CD4-positive, CD25-positive, alpha-beta regulatory T cell (primary cell): ENCODE data around the gene TOM1L2. TPM values are rescaled to one million over a fixed set of nuclear protein-coding genes. Genes with fewer than 3 reads are reported as not detected.
A peak's percentile ranks its signal among the peaks of the same experiment; 100 is the strongest.

ENCODE experiments used
- ATAC-seq, 2 donors: fragments of 150-1000 bp; cut with Tn5 transposase; one replicate each; pipeline ENCODE4 v1.10.0; 2021; ENCODE audit warnings: low read depth in 2 of 2, moderate number of reproducible peaks in 2 of 2, moderate library complexity in 1 of 2
- DNase-seq, 3 donors: peaks; one replicate each; pipeline versions ENCODE4 v3.0.0 to v3.0.0-alpha.2; 2012 to 2022; ENCODE audit warnings: mixed read lengths in 1 of 3
- H3K27ac ChIP-seq: one replicate; pipeline ENCODE4 v1.7.0; 2013; ENCODE audit warnings: mild to moderate bottlenecking, low read length; ENCODE audit not compliant: insufficient read depth, poor library complexity, severe bottlenecking
- H3K27me3 ChIP-seq: one replicate; pipeline ENCODE4 v1.7.0; 2013; ENCODE audit warnings: low read length; ENCODE audit not compliant: control insufficient read depth, insufficient read depth
- H3K36me3 ChIP-seq: one replicate; pipeline ENCODE4 v1.7.0; 2013; ENCODE audit warnings: mild to moderate bottlenecking, low read length, moderate library complexity; ENCODE audit not compliant: control insufficient read depth, insufficient read depth
- H3K4me1 ChIP-seq: 2 replicates; pipeline ENCODE4 v1.7.0; 2013; ENCODE audit warnings: mild to moderate bottlenecking, low read length; ENCODE audit not compliant: insufficient read depth, control insufficient read depth, poor library complexity, severe bottlenecking
- H3K4me3 ChIP-seq: one replicate; pipeline ENCODE4 v1.7.0; 2013; ENCODE audit warnings: low read depth, mild to moderate bottlenecking, low read length, moderate library complexity
- H3K9me3 ChIP-seq, 2 experiments: 1 replicate in 1 of 2; 2 replicates in 1 of 2; pipeline ENCODE4 v1.7.0; 2013; ENCODE audit warnings: low read length in 2 of 2, mild to moderate bottlenecking in 1 of 2, moderate library complexity in 1 of 2; ENCODE audit not compliant: control insufficient read depth in 2 of 2
- H3K27ac Mint-ChIP-seq, 3 donors: one replicate each; pipeline ENCODE4 v1.8.0; 2020 to 2022; ENCODE audit warnings: mild to moderate bottlenecking in 3 of 3, mixed read lengths in 3 of 3, moderate library complexity in 2 of 3
- H3K27me3 Mint-ChIP-seq: one replicate; pipeline ENCODE4 v1.8.0; 2022; ENCODE audit warnings: mild to moderate bottlenecking, mixed read lengths
- H3K36me3 Mint-ChIP-seq: one replicate; pipeline ENCODE4 v1.8.0; 2020; ENCODE audit warnings: mixed read lengths
- H3K4me1 Mint-ChIP-seq, 4 donors: one replicate each; pipeline ENCODE4 v1.8.0; 2020 to 2022; ENCODE audit warnings: mixed read lengths in 4 of 4, mild to moderate bottlenecking in 1 of 4
- H3K4me3 Mint-ChIP-seq, 4 donors: one replicate each; pipeline ENCODE4 v1.8.0; 2020 to 2022; ENCODE audit warnings: mild to moderate bottlenecking in 4 of 4, mixed read lengths in 4 of 4, moderate library complexity in 3 of 4
- H3K9me3 Mint-ChIP-seq, 7 donors: one replicate each; pipeline ENCODE4 v1.8.0; 2020 to 2022; ENCODE audit warnings: mixed read lengths in 7 of 7, mild to moderate bottlenecking in 3 of 7, moderate library complexity in 2 of 7
- polyA plus RNA-seq, 4 donors: library from polyadenylated mRNA; unstranded; fragments of 300-500 nt; fragmentation: Illumina TruSeq; gene quantifications; one replicate each; pipeline ENCODE4 v1.2.3, GENCODE V29; 2021
- total RNA-seq: library from RNA; stranded (reverse); gene quantifications from one replicate; pipeline ENCODE4 v1.2.3, GENCODE V29; 2022

Gene TOM1L2
- total and polyA plus RNA-seq, 5 donors from 2014 or later, result 4.0 to 50.8 (median 6.7) TPM

GRCh38 chr17:17888821-17889220 is 83.4 kb downstream of the TOM1L2 start:
- H3K36me3 Mint-ChIP-seq, result peaks cover 39% of the 10 kb centered on the region
- no peak overlapping the region for H3K27ac Mint-ChIP-seq
- H3K4me1 Mint-ChIP-seq, result peaks cover 0 to 5% (median 2%) of the 10 kb centered on the region in 4 donors
- peaks cover 0 to 2% (median 0%) of the 10 kb centered on the region in 7 donors for H3K9me3 Mint-ChIP-seq
- Histone ChIP-seq H3K4me1 (no peaks in the 10 kb centered on the region), H3K27ac (no peak overlapping the region), H3K9me3 (no peaks in the 10 kb centered on the region), H3K27me3 (no peaks in the 10 kb centered on the region), H3K36me3 (peaks cover 36% of the 10 kb centered on the region), H3K4me3 (no peak overlapping the region)
- ATAC-seq (no peak), DNase-seq (no peak)
- no peaks in the 10 kb centered on the region for H3K27me3 Mint-ChIP-seq
- H3K4me3 Mint-ChIP-seq, result no peak overlapping the region

GRCh38 chr17:17888371-17888770 is 83.8 kb downstream of the TOM1L2 start:
- DNase-seq (no peak), ATAC-seq (no peak)
- peaks cover 40% of the 10 kb centered on the region for H3K36me3 ChIP-seq
- peaks cover 0 to 2% (median 0%) of the 10 kb centered on the region in 7 donors for H3K9me3 Mint-ChIP-seq
- no peak overlapping the region for H3K4me3 ChIP-seq
- peaks cover 0 to 5% (median 2%) of the 10 kb centered on the region in 4 donors for H3K4me1 Mint-ChIP-seq
- no peaks in the 10 kb centered on the region for H3K4me1 ChIP-seq
- H3K27me3 ChIP-seq, result no peaks in the 10 kb centered on the region
- H3K36me3 Mint-ChIP-seq, result peaks cover 38% of the 10 kb centered on the region
- H3K9me3 ChIP-seq, result no peaks in the 10 kb centered on the region
- no peak overlapping the region for H3K4me3 Mint-ChIP-seq
- no peaks in the 10 kb centered on the region for H3K27me3 Mint-ChIP-seq
- H3K27ac ChIP-seq, result no peak overlapping the region
- no peak overlapping the region for H3K27ac Mint-ChIP-seq

GRCh38 chr17:17887752-17888304 is 84.4 kb downstream of the TOM1L2 start:
- no peak overlapping the region for H3K4me3 ChIP-seq
- Mint-ChIP-seq H3K27ac (peak overlapping the region in 2 of 3 donors; percentile 9 to 31), H3K27me3 (no peaks in the 10 kb centered on the region), H3K36me3 (peaks cover 32% of the 10 kb centered on the region), H3K4me1 (peaks cover 0 to 5% (median 2%) of the 10 kb centered on the region in 4 donors), H3K9me3 (peaks cover 0 to 2% (median 0%) of the 10 kb centered on the region in 7 donors), H3K4me3 (no peak overlapping the region)
- H3K4me1 ChIP-seq, result no peaks in the 10 kb centered on the region
- no peak for DNase-seq
- no peaks in the 10 kb centered on the region for H3K9me3 ChIP-seq
- H3K27ac ChIP-seq, result no peak overlapping the region
- H3K27me3 ChIP-seq, result no peaks in the 10 kb centered on the region
- ATAC-seq, result no peak
- H3K36me3 ChIP-seq, result peaks cover 39% of the 10 kb centered on the region

GRCh38 chr17:17886726-17887125 is 85.5 kb downstream of the TOM1L2 start:
- peaks cover 24% of the 10 kb centered on the region for H3K36me3 Mint-ChIP-seq
- no peak for DNase-seq

GRCh38 chr17:17886226-17886625 is 86.0 kb downstream of the TOM1L2 start:
- no peaks in the 10 kb centered on the region for H3K9me3 ChIP-seq
- no peaks in the 10 kb centered on the region for H3K4me1 ChIP-seq
- no peak overlapping the region for H3K27ac Mint-ChIP-seq
- H3K9me3 Mint-ChIP-seq, result peaks cover 0 to 2% (median 0%) of the 10 kb centered on the region in 7 donors
- H3K4me3 Mint-ChIP-seq, result no peak overlapping the region
- DNase-seq, result no peak
- no peak overlapping the region for H3K27ac ChIP-seq
- H3K36me3 Mint-ChIP-seq, result peaks cover 19% of the 10 kb centered on the region
- no peak for ATAC-seq
- peaks cover 0 to 4% (median 1%) of the 10 kb centered on the region in 4 donors for H3K4me1 Mint-ChIP-seq
- H3K27me3 ChIP-seq, result no peaks in the 10 kb centered on the region
- H3K36me3 ChIP-seq, result peaks cover 46% of the 10 kb centered on the region
- no peak overlapping the region for H3K4me3 ChIP-seq
- no peaks in the 10 kb centered on the region for H3K27me3 Mint-ChIP-seq

More at GRCh38 chr17:17886726-17887125, 85.5 kb downstream of the TOM1L2 start:
- peaks cover 45% of the 10 kb centered on the region for H3K36me3 ChIP-seq
- H3K27me3 Mint-ChIP-seq, result no peaks in the 10 kb centered on the region
- H3K27me3 ChIP-seq, result no peaks in the 10 kb centered on the region
- no peaks in the 10 kb centered on the region for H3K9me3 ChIP-seq
- H3K4me1 Mint-ChIP-seq, result peaks cover 0 to 4% (median 1%) of the 10 kb centered on the region in 4 donors
- no peak overlapping the region for H3K4me3 ChIP-seq
- no peak overlapping the region for H3K27ac ChIP-seq
- no peaks in the 10 kb centered on the region for H3K4me1 ChIP-seq
- no peak overlapping the region for H3K27ac Mint-ChIP-seq
- peaks cover 0 to 2% (median 0%) of the 10 kb centered on the region in 7 donors for H3K9me3 Mint-ChIP-seq
- no peak for ATAC-seq
- H3K4me3 Mint-ChIP-seq, result no peak overlapping the region

GRCh38 chr17:17884391-17885357 is 87.5 kb downstream of the TOM1L2 start:
- Histone ChIP-seq H3K9me3 (no peaks in the 10 kb centered on the region), H3K4me1 (no peaks in the 10 kb centered on the region), H3K4me3 (no peak overlapping the region), H3K36me3 (peaks cover 52% of the 10 kb centered on the region), H3K27ac (no peak overlapping the region), H3K27me3 (no peaks in the 10 kb centered on the region)
- DNase-seq (no peak), ATAC-seq (no peak)
- H3K9me3 Mint-ChIP-seq, result peaks cover 0 to 2% (median 0%) of the 10 kb centered on the region in 7 donors
- H3K27ac Mint-ChIP-seq, result no peak overlapping the region
- no peaks in the 10 kb centered on the region for H3K27me3 Mint-ChIP-seq
- no peaks in the 10 kb centered on the region for H3K4me1 Mint-ChIP-seq
- peaks cover 25% of the 10 kb centered on the region for H3K36me3 Mint-ChIP-seq
- no peak overlapping the region for H3K4me3 Mint-ChIP-seq

GRCh38 chr17:17883801-17884200 is 88.4 kb downstream of the TOM1L2 start:
- Histone ChIP-seq H3K9me3 (no peaks in the 10 kb centered on the region), H3K4me1 (no peaks in the 10 kb centered on the region), H3K27me3 (no peaks in the 10 kb centered on the region), H3K4me3 (no peak overlapping the region), H3K27ac (no peak overlapping the region), H3K36me3 (peaks cover 56% of the 10 kb centered on the region)
- peaks cover 0 to 2% (median 0%) of the 10 kb centered on the region in 7 donors for H3K9me3 Mint-ChIP-seq
- H3K36me3 Mint-ChIP-seq, result peaks cover 29% of the 10 kb centered on the region
- no peaks in the 10 kb centered on the region for H3K4me1 Mint-ChIP-seq
- no peaks in the 10 kb centered on the region for H3K27me3 Mint-ChIP-seq
- no peak overlapping the region for H3K4me3 Mint-ChIP-seq
- no peak overlapping the region for H3K27ac Mint-ChIP-seq
- DNase-seq, result no peak
- no peak for ATAC-seq
